Measurements from ENCODE around the gene DOK6. TPM values are rescaled to one million over a fixed set of nuclear protein-coding genes. Genes with fewer than 3 reads are reported as not detected.

DOK6 gene
- total and polyA plus RNA-seq, 10 of the 15 experiments (the other 5 are each of a cell fraction or from before 2014, with no cell fraction given) = 0.01 to 0.09 (median 0.04) TPM; not detected in 4

GRCh38 chr18:69658685-69659084 is 258.0 kb downstream of the DOK6 start:
- Histone ChIP-seq H2AFZ (ENCODE audit: control insufficient read depth, low read depth, low read length) (no peak overlapping the region), H3K27ac (ENCODE audit: control insufficient read depth, insufficient read depth) (no peak overlapping the region), H3K79me2 (ENCODE audit: control insufficient read depth, insufficient read depth, low read length) (no peaks in the 10 kb centered on the region), H3K4me3 (no peak overlapping the region), H3K9ac (ENCODE audit: control insufficient read depth, insufficient read depth, low read length) (no peak overlapping the region), H3K9me3 (replicated peaks; ENCODE audit: control insufficient read depth, insufficient read depth, low read length) (no peaks in the 10 kb centered on the region), H3K4me2 (ENCODE audit: control insufficient read depth, insufficient read depth) (no peak overlapping the region), H4K20me1 (ENCODE audit: control insufficient read depth, insufficient read depth) (no peaks in the 10 kb centered on the region), H3K27me3 (replicated peaks in 1 of 2; ENCODE audit: control insufficient read depth in 2 of 2, insufficient read depth in 2 of 2, low read length in 1 of 2) (peaks cover 0 to 3% of the 10 kb centered on the region in 2 experiments; a peak in 1 of 4 replicates), H3K4me1 (ENCODE audit: control insufficient read depth, insufficient read depth, low read length) (no peaks in the 10 kb centered on the region), H3K36me3 (ENCODE audit: control insufficient read depth in 2 of 2, insufficient read depth in 2 of 2, low read length in 1 of 2) (no peaks in the 10 kb centered on the region)
- 0% methylated on average over 2 of the region's 2 CpGs for WGBS (ENCODE audit: insufficient coverage, insufficient replicate concordance, low lambda C conversion rate, missing lambda C conversion rate)
- DNase-seq (ENCODE audit: low read depth, low spot score) (no peak), ATAC-seq (no peak), FAIRE-seq (no peak)
- POLR2A ChIA-PET = no interaction called here
- RAD21 ChIA-PET (ENCODE audit: unreplicated experiment) = no interaction called here
- TF ChIP-seq POLR2AphosphoS5 (IDR thresholded peaks at IDR 0.05; ENCODE audit: low read length) (no peak), YY1 (IDR thresholded peaks at IDR 0.05; ENCODE audit: low read depth, low read length) (no peak), SP1 (IDR thresholded peaks at IDR 0.05; ENCODE audit: low read depth, low read length) (no peak), ATF3 (IDR thresholded peaks at IDR 0.05; ENCODE audit: borderline replicate concordance, extremely low read depth, low read depth, low read length) (no peak), STAT3 (IDR thresholded peaks at IDR 0.05; ENCODE audit: low read depth, low read length) (no peak), ZNF687 (IDR thresholded peaks at IDR 0.05) (no peak), PAX8 (IDR thresholded peaks at IDR 0.05) (no peak), FOXK2 (IDR thresholded peaks at IDR 0.05) (no peak), ZBED1 (IDR thresholded peaks at IDR 0.05; ENCODE audit: borderline replicate concordance) (no peak), EGR1 (IDR thresholded peaks at IDR 0.05; ENCODE audit: borderline replicate concordance in 1 of 2, low read depth in 2 of 2, low read length in 2 of 2) (no peak), GABPA (IDR thresholded peaks at IDR 0.05; ENCODE audit: low read depth) (no peak)
- SMC1A ChIA-PET (ENCODE audit: uncharacterized antibody, unreplicated experiment) = interaction anchor here (0.6 to 1.7 kb wide), 2 partner anchors 13 to 618 kb away, joined by 4 read pairs; no protein-coding TSS in a partner anchor
- CTCF ChIA-PET = interaction anchor here (1.6 kb wide), 1 partner anchor 427 kb away, joined by 4 read pairs; no protein-coding TSS in a partner anchor
- in situ Hi-C loops (cut with MboI) = no loop called here
- intact Hi-C loops (cut with micrococcal nuclease; ENCODE audit: unreplicated experiment) = no loop called here
- BruUV-seq (replicated peaks) = no TSS peak
